IMR-90 (cell line): ENCODE results near the gene KLK6. TPM values are rescaled to one million over a fixed set of nuclear protein-coding genes. Genes with fewer than 3 reads are reported as not detected.

ENCODE experiments used
- ATAC-seq: fragments of 200-7000 bp; cut with Tn5 transposase; 2 replicates; pipeline ENCODE4 v1.9.1; 2020; ENCODE audit warnings: low read depth, mild to moderate bottlenecking, moderate library complexity
- BruUV-seq: library from RNA; stranded (reverse); fragments of 400-500 nt; replicated peaks from 2 replicates; lab custom pipeline; 2021; lab: Mats Ljungman, UMichigan
- CTCF ChIA-PET: fragments of 300-600 bp; formaldehyde crosslinking; extraction: SDS; loops from one replicate; lab custom pipeline; 2021; ENCODE audit warnings: antibody characterized with exemption; lab: Yijun Ruan, JAX
- POLR2A ChIA-PET: fragments of 300-600 bp; sonication (Branson Sonifier 250); formaldehyde crosslinking; loops from one replicate; lab custom pipeline; 2022; ENCODE audit warnings: antibody characterized with exemption; ENCODE audit not compliant: unreplicated experiment; lab: Charles Lee
- DNase-seq: peaks from one replicate; pipeline ENCODE4 v3.0.0; 2013
- H2AFZ ChIP-seq: replicated peaks from 2 replicates; pipeline ENCODE3; 2013; ENCODE audit warnings: low read length, mild to moderate bottlenecking; ENCODE audit not compliant: poor library complexity
- H2AK5ac ChIP-seq: 2 replicates; pipeline ENCODE4 v1.6.1; 2013; ENCODE audit warnings: low read depth, low read length, inconsistent platforms
- H2AK9ac ChIP-seq: replicated peaks from 2 replicates; pipeline ENCODE3; 2013; ENCODE audit warnings: mild to moderate bottlenecking, low read depth, low read length, moderate library complexity; ENCODE audit not compliant: poor library complexity
- H2BK120ac ChIP-seq: 2 replicates; pipeline ENCODE4 v1.6.1; 2013; ENCODE audit warnings: low read depth, low read length, inconsistent platforms
- H2BK15ac ChIP-seq: 3 replicates; pipeline ENCODE4 v1.6.1; 2013; ENCODE audit warnings: low read depth, low read length, inconsistent platforms
- H2BK20ac ChIP-seq: 2 replicates; pipeline ENCODE4 v1.6.1; 2013; ENCODE audit warnings: low read depth, mild to moderate bottlenecking, inconsistent platforms, low read length, moderate library complexity
- H2BK5ac ChIP-seq: 2 replicates; pipeline ENCODE4 v1.6.1; 2013; ENCODE audit warnings: mild to moderate bottlenecking, low read depth, low read length, inconsistent platforms; ENCODE audit not compliant: poor library complexity, severe bottlenecking
- H3K14ac ChIP-seq: replicated peaks from 2 replicates; pipeline ENCODE4 v1.6.1; 2013; ENCODE audit warnings: low read depth, low read length, inconsistent platforms
- H3K18ac ChIP-seq: 2 replicates; pipeline ENCODE4 v1.6.1; 2013; ENCODE audit warnings: low read depth, low read length, control low read depth
- H3K23ac ChIP-seq: 2 replicates; pipeline ENCODE4 v1.6.1; 2013; ENCODE audit warnings: low read depth, low read length, inconsistent platforms
- H3K27ac ChIP-seq: 2 replicates; pipeline ENCODE4 v1.5.1; 2013; ENCODE audit warnings: mild to moderate bottlenecking, control low read depth, low read length; ENCODE audit not compliant: insufficient read depth
- H3K27me3 ChIP-seq: 2 replicates; pipeline ENCODE4 v1.6.1; 2013; ENCODE audit warnings: low read length; ENCODE audit not compliant: control insufficient read depth, insufficient read depth
- H3K36me3 ChIP-seq: 2 replicates; pipeline ENCODE4 v1.6.1; 2013; ENCODE audit warnings: low read length, mixed read lengths; ENCODE audit not compliant: control insufficient read depth, insufficient read depth
- H3K4ac ChIP-seq: 2 replicates; pipeline ENCODE4 v1.6.1; 2013; ENCODE audit warnings: low read depth, low read length, inconsistent platforms
- H3K4me1 ChIP-seq: 2 replicates; pipeline ENCODE4 v1.6.1; 2013; ENCODE audit warnings: low read length, mixed read lengths; ENCODE audit not compliant: control insufficient read depth, insufficient read depth
- H3K4me2 ChIP-seq: 2 replicates; pipeline ENCODE4 v1.6.1; 2013; ENCODE audit warnings: low read depth, mild to moderate bottlenecking, control low read depth, low read length, moderate library complexity
- H3K4me3 ChIP-seq: 2 replicates; pipeline ENCODE4 v1.5.1; 2013; ENCODE audit warnings: low read depth, mild to moderate bottlenecking, control low read depth, low read length, moderate library complexity; ENCODE audit not compliant: insufficient read depth
- H3K56ac ChIP-seq: 2 replicates; pipeline ENCODE4 v1.6.1; 2013; ENCODE audit warnings: low read length, inconsistent platforms; ENCODE audit not compliant: insufficient read depth; ENCODE audit errors: extremely low read depth
- H3K79me1 ChIP-seq, 2 experiments: 2 replicates each; pipeline ENCODE4 v1.6.1; 2013; ENCODE audit warnings: low read length in 2 of 2, inconsistent platforms in 1 of 2, low read depth in 1 of 2
- H3K9ac ChIP-seq: 2 replicates; pipeline ENCODE4 v1.6.1; 2013; ENCODE audit warnings: low read depth, low read length, control low read depth
- H3K9me1 ChIP-seq: 2 replicates; pipeline ENCODE4 v1.6.1; 2013; ENCODE audit warnings: low read length, inconsistent platforms; ENCODE audit not compliant: insufficient read depth
- H3K9me3 ChIP-seq: 2 replicates; pipeline ENCODE4 v1.6.1; 2013; ENCODE audit warnings: low read length; ENCODE audit not compliant: control insufficient read depth, insufficient read depth
- H4K20me1 ChIP-seq: 2 replicates; pipeline ENCODE4 v1.6.1; 2013; ENCODE audit warnings: low read length, inconsistent platforms; ENCODE audit not compliant: insufficient read depth
- H4K5ac ChIP-seq: 2 replicates; pipeline ENCODE4 v1.6.1; 2013; ENCODE audit warnings: mild to moderate bottlenecking, low read depth, low read length, control low read depth
- H4K8ac ChIP-seq, 2 experiments: 2 replicates each; pipeline ENCODE4 v1.6.1; 2013; ENCODE audit warnings: low read depth in 2 of 2, low read length in 2 of 2, control low read depth in 1 of 2, inconsistent platforms in 1 of 2
- H4K91ac ChIP-seq: 2 replicates; pipeline ENCODE4 v1.6.1; 2013; ENCODE audit warnings: low read depth, low read length, inconsistent platforms; ENCODE audit not compliant: insufficient read depth
- BHLHE40 ChIP-seq: fragments of 150-350 bp; IDR thresholded peaks from 2 replicates; pipeline ENCODE4 v1.6.1; 2016; ENCODE audit warnings: mild to moderate bottlenecking, low read depth, low read length
- CEBPB ChIP-seq: IDR thresholded peaks from 2 replicates; pipeline ENCODE4 v1.6.1; 2012; ENCODE audit warnings: low read depth, low read length, improper control_type of control experiment
- CHD1 ChIP-seq: IDR thresholded peaks from 2 replicates; pipeline ENCODE4 v1.6.1; 2012; ENCODE audit warnings: low read depth, low read length, improper control_type of control experiment
- FOS ChIP-seq: fragments of 150-350 bp; IDR thresholded peaks from 2 replicates; pipeline ENCODE4 v1.6.1; 2016; ENCODE audit warnings: low read depth, low read length
- MAFK ChIP-seq: IDR thresholded peaks from 2 replicates; pipeline ENCODE4 v1.6.1; 2012; ENCODE audit warnings: low read depth, low read length, improper control_type of control experiment
- MAZ ChIP-seq: IDR thresholded peaks from 2 replicates; pipeline ENCODE4 v1.6.1; 2012; ENCODE audit warnings: low read depth, mild to moderate bottlenecking, low read length, improper control_type of control experiment, moderate library complexity, borderline replicate concordance
- MXI1 ChIP-seq: IDR thresholded peaks from 2 replicates; pipeline ENCODE4 v1.6.1; 2012; ENCODE audit warnings: low read depth, mild to moderate bottlenecking, low read length, moderate library complexity, borderline replicate concordance
- NFE2L2 ChIP-seq: fragments of 150-350 bp; IDR thresholded peaks from 2 replicates; pipeline ENCODE4 v1.6.1; 2016; ENCODE audit warnings: low read depth, mild to moderate bottlenecking, low read length
- POLR2A ChIP-seq: IDR thresholded peaks from 2 replicates; pipeline ENCODE4 v1.6.1; 2012; ENCODE audit warnings: mild to moderate bottlenecking, low read depth, low read length
- RAD21 ChIP-seq: IDR thresholded peaks from 2 replicates; pipeline ENCODE4 v1.6.1; 2012; ENCODE audit warnings: low read length, improper control_type of control experiment
- RCOR1 ChIP-seq: IDR thresholded peaks from 2 replicates; pipeline ENCODE4 v1.6.1; 2012; ENCODE audit warnings: mild to moderate bottlenecking, low read length, improper control_type of control experiment; ENCODE audit not compliant: insufficient replicate concordance
- RFX5 ChIP-seq: IDR thresholded peaks from 2 replicates; pipeline ENCODE4 v1.8.0; 2012; ENCODE audit warnings: low read depth, mild to moderate bottlenecking, low read length, moderate library complexity
- WGBS, 2 experiments: methylation state at CpG; one replicate each; pipeline versions ENCODE4 v1.1.5 to v1.1.7; 2013; ENCODE audit warnings: missing lambda C conversion rate in 2 of 2; ENCODE audit not compliant: insufficient read length in 1 of 2; ENCODE audit errors: extremely low coverage in 2 of 2; 5-methylcytosine and 5-hydroxymethylcytosine counted together
- dilution Hi-C: fragments of 300-500 bp; cut with HindIII; formaldehyde crosslinking; loops from one replicate; pipeline ENCODE4 v1.14.3; 2018; ENCODE audit warnings: low sequenced_read_pairs; ENCODE audit not compliant: unreplicated experiment
- in situ Hi-C: fragments of 300-500 bp; cut with MboI; formaldehyde crosslinking; loops from 3 replicates; pipeline ENCODE4 v1.14.3; 2019; ENCODE audit warnings: low sequenced_read_pairs, inconsistent platforms, mixed read lengths
- intact Hi-C: fragments of 100-400 bp; cut with micrococcal nuclease; formaldehyde crosslinking; loops from 2 replicates; pipeline ENCODE4 v1.10.0; 2022
- polyA plus RNA-seq, 3 experiments: library from polyadenylated mRNA; depleted of rRNA; stranded (reverse); fragments of >200 nt; gene quantifications; 2 replicates each; pipeline ENCODE4 v1.2.3, GENCODE V29; 2012; ENCODE audit warnings: low replicate concordance in 1 of 3
- total RNA-seq: library from RNA; depleted of rRNA; stranded (reverse); fragments of >200 nt; gene quantifications from 2 replicates; pipeline ENCODE4 v1.2.3, GENCODE V29; 2012
- TF ChIP-seq, protein P1 (sequence below): fragments of 150-350 bp; IDR thresholded peaks from 2 replicates; pipeline ENCODE4 v1.6.1; 2017; ENCODE audit warnings: mild to moderate bottlenecking, antibody characterized with exemption, low read length, low read depth
- TF ChIP-seq, protein P2 (sequence below): fragments of 150-350 bp; IDR thresholded peaks from 2 replicates; pipeline ENCODE4 v1.6.1; 2016; ENCODE audit warnings: low read depth, mild to moderate bottlenecking, low read length, moderate library complexity, borderline replicate concordance

Gene KLK6
- total and polyA plus RNA-seq, 2 of the 4 experiments (the other 2 are of a cell fraction): not detected

DNA sequence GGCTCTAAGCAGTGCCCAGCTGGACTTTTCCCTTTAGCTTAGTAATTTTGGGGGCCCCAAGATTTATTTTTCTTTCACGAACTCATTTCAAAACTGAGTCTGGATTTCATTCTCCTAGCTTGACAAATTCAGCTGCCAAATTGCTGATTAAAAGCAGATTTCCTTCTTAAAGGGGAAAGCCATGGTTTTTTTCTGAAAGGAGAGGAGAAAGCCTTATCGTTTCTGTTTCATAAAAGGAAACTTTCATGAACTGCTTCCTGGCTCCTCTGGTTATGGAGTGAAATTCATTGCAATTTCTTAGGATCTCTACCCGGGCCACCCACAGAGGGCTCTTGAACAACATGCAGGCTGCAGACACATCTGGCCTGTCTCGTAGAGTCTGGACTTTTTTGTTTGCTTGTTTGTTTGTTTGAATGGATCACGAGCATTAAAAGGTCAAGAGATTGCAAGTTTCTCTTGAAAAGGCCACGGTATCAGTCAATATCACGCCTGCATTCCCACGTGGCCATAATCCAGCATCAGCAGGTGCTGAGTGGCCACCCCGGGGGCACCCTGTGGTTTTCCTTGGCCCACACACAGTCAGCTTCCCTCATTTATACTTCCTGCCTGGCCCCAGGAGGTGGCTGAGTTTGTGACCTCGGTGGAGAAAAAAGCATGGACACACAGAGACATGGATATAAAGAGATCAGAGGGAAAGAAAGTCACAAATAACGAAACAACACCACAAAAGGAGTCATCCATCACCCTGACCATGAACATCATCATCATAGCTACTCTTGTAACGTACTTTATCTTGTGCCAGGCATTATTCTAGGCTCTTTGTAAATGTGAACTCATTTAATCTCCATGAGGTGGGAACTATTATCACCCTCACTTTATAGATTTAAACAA, 47.7 kb downstream of the KLK6 start:
- Histone ChIP-seq H3K9me3 (no peaks in the 10 kb centered on the region), H2BK20ac (no peak overlapping the region), H2AK9ac (peak overlapping the region; percentile 58), H3K18ac (no peak overlapping the region), H2BK15ac (no peak overlapping the region), H3K9ac (no peak overlapping the region), H3K14ac (no peak overlapping the region), H3K79me1 (no peaks in the 10 kb centered on the region), H4K20me1 (no peaks in the 10 kb centered on the region), H3K4me1 (no peaks in the 10 kb centered on the region), H3K36me3 (no peaks in the 10 kb centered on the region), H2BK120ac (no peak overlapping the region), H3K56ac (no peak overlapping the region), H4K91ac (no peak overlapping the region), H2BK5ac (no peak overlapping the region), H3K27me3 (no peaks in the 10 kb centered on the region; the same call in 1 of the 2 replicates), H3K4me3 (no peak overlapping the region), H4K5ac (no peak overlapping the region), H3K4ac (no peak overlapping the region), H3K27ac (no peak overlapping the region), H3K9me1 (no peaks in the 10 kb centered on the region), H3K4me2 (no peak overlapping the region), H2AFZ (peak overlapping the region; percentile 39), H2AK5ac (no peak overlapping the region), H4K8ac (no peak overlapping the region), H3K23ac (no peak overlapping the region)
- ChIA-PET CTCF (interaction anchor here (0.6 to 1.6 kb wide), 9 partner anchors 9 to 553 kb away, joined by 3 to 8 read pairs (median 3); partner anchors contain the start of gene KLK4), POLR2A (no interaction called here)
- WGBS, 2 experiments: 0% methylated on average over 1 of the region's 12 CpGs; no CpG with 5 or more reads in 1 of the 2 experiments
- dilution Hi-C loops (no loop called here), in situ Hi-C loops (loop anchor here (10.0 kb wide), 1 partner anchor 557 kb away; the partner anchor contains the start of gene NAPSA), intact Hi-C loops (loop anchor here (1.0 to 10.0 kb wide), 6 partner anchors 15 to 564 kb away; partner anchors contain the start of gene CLEC11A)
- ATAC-seq: no peak
- BruUV-seq: no TSS peak
- DNase-seq: no peak
- TF ChIP-seq CEBPB: no peak
- TF ChIP-seq MAZ: no peak
- TF ChIP-seq NFE2L2: no peak
- no peak for TF ChIP-seq POLR2A
- TF ChIP-seq CHD1: no peak
- no peak for TF ChIP-seq MXI1
- TF ChIP-seq, protein P1, sequence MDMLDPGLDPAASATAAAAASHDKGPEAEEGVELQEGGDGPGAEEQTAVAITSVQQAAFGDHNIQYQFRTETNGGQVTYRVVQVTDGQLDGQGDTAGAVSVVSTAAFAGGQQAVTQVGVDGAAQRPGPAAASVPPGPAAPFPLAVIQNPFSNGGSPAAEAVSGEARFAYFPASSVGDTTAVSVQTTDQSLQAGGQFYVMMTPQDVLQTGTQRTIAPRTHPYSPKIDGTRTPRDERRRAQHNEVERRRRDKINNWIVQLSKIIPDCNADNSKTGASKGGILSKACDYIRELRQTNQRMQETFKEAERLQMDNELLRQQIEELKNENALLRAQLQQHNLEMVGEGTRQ: no peak
- TF ChIP-seq RFX5: no peak
- no peak for TF ChIP-seq MAFK
- TF ChIP-seq, protein P2, sequence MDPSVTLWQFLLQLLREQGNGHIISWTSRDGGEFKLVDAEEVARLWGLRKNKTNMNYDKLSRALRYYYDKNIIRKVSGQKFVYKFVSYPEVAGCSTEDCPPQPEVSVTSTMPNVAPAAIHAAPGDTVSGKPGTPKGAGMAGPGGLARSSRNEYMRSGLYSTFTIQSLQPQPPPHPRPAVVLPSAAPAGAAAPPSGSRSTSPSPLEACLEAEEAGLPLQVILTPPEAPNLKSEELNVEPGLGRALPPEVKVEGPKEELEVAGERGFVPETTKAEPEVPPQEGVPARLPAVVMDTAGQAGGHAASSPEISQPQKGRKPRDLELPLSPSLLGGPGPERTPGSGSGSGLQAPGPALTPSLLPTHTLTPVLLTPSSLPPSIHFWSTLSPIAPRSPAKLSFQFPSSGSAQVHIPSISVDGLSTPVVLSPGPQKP: no peak
- no peak for TF ChIP-seq BHLHE40
- no peak for TF ChIP-seq FOS
- TF ChIP-seq RAD21: no peak
- no peak for TF ChIP-seq RCOR1
